Liver (tissue), 3 donors: ENCODE data around the gene RNH1.

Source experiments
- CTCF ChIP-seq: fragments of 150-350 bp; IDR thresholded peaks from 2 replicates; pipeline ENCODE4 v1.5.1; 2017; ENCODE audit warnings: improper control_type of control experiment, low read depth, low read length; ENCODE audit not compliant: missing input control
- RXRA ChIP-seq, 2 donors: IDR thresholded peaks; 2 replicates each; pipeline ENCODE4 v1.6.1; 2017 to 2018; ENCODE audit warnings: antibody characterized with exemption in 2 of 2, mild to moderate bottlenecking in 1 of 2
- YY1 ChIP-seq: IDR thresholded peaks from 2 replicates; pipeline ENCODE4 v1.6.1; 2016; ENCODE audit warnings: antibody characterized with exemption, mild to moderate bottlenecking
- donor health status: healthy.
- donor health status: healthy.

- TF ChIP-seq CTCF (no peak), YY1 (no peak), RXRA (IDR thresholded peaks at IDR 0.05) (no peak)
These were observed 53.5 kb downstream of the RNH1 start for GRCh38 chr11:453564-453963.
